ENCODE results near the gene HBB.

GRCh38 chr11:5257296-5257695, 30.4 kb upstream of the HBB start:
- TF ChIP-seq CTCF (IDR thresholded peaks at IDR 0.05) (no peak), POLR2A (IDR thresholded peaks at IDR 0.05) (no peak), POLR2AphosphoS5 (IDR thresholded peaks at IDR 0.05) (no peak), EP300 (IDR thresholded peaks at IDR 0.05; ENCODE audit: low read depth) (no peak)

Data from transverse colon (tissue), 4 donors.